Right atrium auricular region (tissue), 2 donors: ENCODE measurements around the gene MT1G. TPM values are rescaled to one million over a fixed set of nuclear protein-coding genes. Genes with fewer than 3 reads are reported as not detected.
"Not testable (repeated sequence)": the region's sequence is repeated elsewhere in the genome, so short reads cannot be mapped to it uniquely, and the experiment has no call there.

Source experiments
- DNase-seq: peaks from one replicate; pipeline ENCODE4 v3.0.0-alpha.2; 2019; ENCODE audit warnings: low spot score
- H3K27ac ChIP-seq, 2 donors: fragments of 200-600 bp; sonication (generic); 1 replicate in 1 of 2; 2 replicates in 1 of 2; pipeline ENCODE4 v1.5.1; 2016 to 2019
- H3K27me3 ChIP-seq, 2 donors: fragments of 200-600 bp; sonication (generic); one replicate each; pipeline versions ENCODE4 v1.5.1 to v1.6.0; 2017 to 2019
- H3K36me3 ChIP-seq: fragments of 200-600 bp; sonication (generic); one replicate; pipeline ENCODE4 v1.5.1; 2016
- H3K4me1 ChIP-seq, 2 donors: fragments of 200-600 bp; sonication (generic); one replicate each; pipeline versions ENCODE4 v1.5.1 to v1.6.0; 2017 to 2019
- H3K4me3 ChIP-seq, 2 donors: fragments of 200-600 bp; sonication (generic); 1 replicate in 1 of 2; 2 replicates in 1 of 2; pipeline ENCODE4 v1.5.1; 2017 to 2019; ENCODE audit warnings: mild to moderate bottlenecking in 1 of 2, moderate library complexity in 1 of 2
- H3K9me3 ChIP-seq, 2 donors: fragments of 200-600 bp; sonication (generic); one replicate each; pipeline ENCODE4 v1.5.1; 2019
- total RNA-seq, 2 donors: library from RNA; depleted of rRNA; stranded (reverse); fragments of >200 nt; gene quantifications; one replicate each; pipeline ENCODE4 v1.1.0, GENCODE V29; 2016
- TF ChIP-seq, protein P1 (sequence below), 2 donors: fragments of 200-600 bp; sonication (generic); IDR thresholded peaks; one replicate each; pipeline ENCODE4 v1.5.1; 2019; ENCODE audit warnings: antibody characterized with exemption in 2 of 2

The MT1G gene
- total RNA-seq, 2 donors from 2014 or later: 7.2 TPM; not detected in 1

DNA sequence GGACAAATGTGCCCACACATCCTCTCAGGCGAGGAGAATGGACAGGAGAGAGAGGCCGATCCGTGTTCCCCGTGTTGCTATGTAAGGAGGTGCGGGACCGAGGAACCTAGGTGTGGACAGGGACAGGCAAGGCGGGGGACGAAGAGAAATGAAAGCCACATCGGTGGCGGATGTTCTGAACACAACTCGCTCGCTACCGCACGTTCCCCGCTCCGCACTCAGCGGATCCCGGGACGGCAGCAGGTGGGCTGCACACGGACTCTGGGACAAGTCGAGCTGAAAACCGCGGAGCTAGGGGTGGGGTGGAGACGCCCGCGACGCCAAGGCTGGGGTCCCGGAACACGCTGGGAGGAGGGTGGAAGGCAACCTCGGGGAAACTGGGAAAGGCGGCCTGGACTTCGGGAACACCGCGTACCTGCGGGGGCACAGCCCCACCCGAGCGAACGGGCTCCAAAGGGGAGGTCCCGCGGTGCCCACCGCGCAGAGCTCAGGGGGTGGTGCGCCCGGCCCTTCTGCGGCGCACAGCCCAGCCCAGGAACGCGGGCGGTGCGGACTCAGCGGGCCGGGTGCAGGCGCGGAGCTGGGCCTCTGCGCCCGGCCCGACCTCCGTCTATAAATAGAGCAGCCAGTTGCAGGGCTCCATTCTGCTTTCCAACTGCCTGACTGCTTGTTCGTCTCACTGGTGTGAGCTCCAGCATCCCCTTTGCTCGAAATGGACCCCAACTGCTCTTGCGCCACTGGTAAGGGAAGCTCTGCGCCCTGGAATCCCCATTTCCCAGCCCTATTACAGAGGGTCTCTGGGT lies 42.5 kb downstream of the MT1G start, which contains the start of gene MT1E:
TSS of gene MT1E (plus strand) at position 642 of the 803 bp plus-strand sequence. CDS start at position 713, 71 bp downstream.
- DNase-seq: peak; percentile 89

DNA sequence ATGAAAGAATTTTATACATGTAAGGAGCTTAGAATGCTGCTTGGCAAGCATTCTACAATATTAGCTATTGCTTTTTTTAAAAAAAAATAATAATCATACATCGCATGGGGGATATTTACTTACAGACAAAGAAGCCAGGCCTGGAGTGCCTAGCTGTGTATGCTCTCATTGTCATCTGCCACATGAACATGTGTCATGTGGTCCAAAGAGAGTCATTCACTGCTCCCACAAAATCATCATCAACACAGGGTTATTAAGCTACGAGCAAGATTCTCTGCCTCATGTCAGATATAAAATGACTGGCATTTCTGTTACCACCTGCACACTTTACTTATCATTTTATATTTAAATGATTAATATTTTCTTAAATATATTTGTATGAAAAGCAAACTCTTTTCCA lies 44.2 kb downstream of the MT1G start:
- H3K4me3 ChIP-seq: no peak overlapping the region
- H3K9me3 ChIP-seq: no peaks in the 10 kb centered on the region
- H3K4me1 ChIP-seq: peaks cover 0 to 37% of the 10 kb centered on the region in 2 donors
- H3K27ac ChIP-seq: no peak overlapping the region
- H3K36me3 ChIP-seq: no peaks in the 10 kb centered on the region
- DNase-seq: no peak
- TF ChIP-seq, protein P1, sequence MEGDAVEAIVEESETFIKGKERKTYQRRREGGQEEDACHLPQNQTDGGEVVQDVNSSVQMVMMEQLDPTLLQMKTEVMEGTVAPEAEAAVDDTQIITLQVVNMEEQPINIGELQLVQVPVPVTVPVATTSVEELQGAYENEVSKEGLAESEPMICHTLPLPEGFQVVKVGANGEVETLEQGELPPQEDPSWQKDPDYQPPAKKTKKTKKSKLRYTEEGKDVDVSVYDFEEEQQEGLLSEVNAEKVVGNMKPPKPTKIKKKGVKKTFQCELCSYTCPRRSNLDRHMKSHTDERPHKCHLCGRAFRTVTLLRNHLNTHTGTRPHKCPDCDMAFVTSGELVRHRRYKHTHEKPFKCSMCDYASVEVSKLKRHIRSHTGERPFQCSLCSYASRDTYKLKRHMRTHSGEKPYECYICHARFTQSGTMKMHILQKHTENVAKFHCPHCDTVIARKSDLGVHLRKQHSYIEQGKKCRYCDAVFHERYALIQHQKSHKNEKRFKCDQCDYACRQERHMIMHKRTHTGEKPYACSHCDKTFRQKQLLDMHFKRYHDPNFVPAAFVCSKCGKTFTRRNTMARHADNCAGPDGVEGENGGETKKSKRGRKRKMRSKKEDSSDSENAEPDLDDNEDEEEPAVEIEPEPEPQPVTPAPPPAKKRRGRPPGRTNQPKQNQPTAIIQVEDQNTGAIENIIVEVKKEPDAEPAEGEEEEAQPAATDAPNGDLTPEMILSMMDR (IDR thresholded peaks at IDR 0.05): no peak
- H3K27me3 ChIP-seq: no peaks in the 10 kb centered on the region

More for the DNA sequence above, 42.5 kb downstream of the MT1G start, which contains the start of gene MT1E:
- Histone ChIP-seq H3K4me3 (peak within 1 kb of the TSS; percentile 47 to 70), H3K27ac (peak within 1 kb of the TSS; percentile 96), H3K36me3 (no peaks in the 10 kb centered on the region), H3K27me3 (no peaks in the 10 kb centered on the region), H3K9me3 (no peaks in the 10 kb centered on the region), H3K4me1 (peaks cover 0 to 34% of the 10 kb centered on the region in 2 donors)
- TF ChIP-seq, protein P1 (IDR thresholded peaks at IDR 0.05): peak in 1 of 2 donors; percentile 20

DNA sequence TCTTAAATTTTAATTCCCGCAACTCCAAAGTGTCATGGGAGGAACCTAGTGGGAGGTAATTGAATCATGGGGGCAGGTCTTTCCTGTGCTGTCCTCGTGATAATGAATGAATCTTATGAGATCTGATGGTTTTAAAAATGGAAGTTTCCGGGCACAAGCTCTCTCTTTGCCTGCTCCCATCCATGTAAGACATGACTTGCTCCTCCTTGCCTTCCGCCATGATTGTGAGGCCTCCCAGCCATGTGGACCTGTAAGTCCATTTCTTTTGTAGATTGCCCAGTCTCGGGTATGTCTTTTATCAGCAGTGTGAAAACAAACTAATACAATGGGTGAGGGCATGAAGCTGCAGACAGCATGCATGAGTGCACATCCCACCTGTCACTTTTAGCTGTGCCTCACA lies 44.7 kb downstream of the MT1G start:
- peak overlapping the region in 1 of 2 donors; percentile 55 for H3K27ac ChIP-seq
- H3K4me3 ChIP-seq, H3K9me3 ChIP-seq, H3K27me3 ChIP-seq, DNase-seq, H3K36me3 ChIP-seq: not testable (repeated sequence)
- peaks cover 0 to 40% of the 10 kb centered on the region in 2 donors for H3K4me1 ChIP-seq

DNA sequence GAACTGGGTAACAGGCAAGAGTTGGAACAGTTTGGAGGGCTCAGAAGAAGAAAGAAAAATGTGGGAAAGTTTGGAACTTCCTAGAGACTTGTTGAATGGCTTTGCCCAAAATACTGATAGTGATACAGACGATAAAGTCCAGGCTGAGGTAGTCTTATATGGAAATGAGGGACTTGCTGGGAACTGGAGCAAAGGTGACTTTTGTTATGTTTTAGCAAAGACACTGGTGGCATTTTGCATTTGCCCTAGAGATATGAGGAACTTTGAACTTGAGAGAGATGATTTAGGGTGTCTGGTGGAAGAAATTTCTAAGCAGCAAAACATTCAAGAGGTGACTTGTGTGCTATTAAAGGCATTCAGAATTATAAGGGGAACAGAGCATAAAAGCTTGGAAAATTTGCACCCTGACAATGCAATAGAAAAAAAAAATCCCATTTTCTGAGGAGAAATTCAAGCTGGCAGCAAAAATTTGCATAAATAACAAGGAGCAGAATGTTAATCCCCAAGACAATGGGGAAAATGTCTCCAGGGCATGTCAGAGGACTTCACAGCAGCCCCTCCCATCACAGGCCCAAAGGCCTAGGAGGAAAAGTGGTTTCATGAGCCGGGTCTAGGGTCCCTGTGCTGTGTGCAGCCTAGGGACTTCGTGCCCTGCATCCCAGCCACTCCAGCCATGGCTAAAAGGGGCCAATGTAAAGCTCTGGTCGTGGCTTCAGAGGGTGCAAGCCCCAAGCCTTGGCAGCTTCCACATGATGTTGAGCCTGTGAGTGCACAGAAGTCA lies 46.0 kb downstream of the MT1G start:
- not testable (repeated sequence) for H3K9me3 ChIP-seq, DNase-seq, H3K36me3 ChIP-seq, H3K4me3 ChIP-seq, H3K27me3 ChIP-seq
- Histone ChIP-seq H3K27ac (peak overlapping the region; percentile 55 to 86), H3K4me1 (peaks cover 0 to 46% of the 10 kb centered on the region in 2 donors)

DNA sequence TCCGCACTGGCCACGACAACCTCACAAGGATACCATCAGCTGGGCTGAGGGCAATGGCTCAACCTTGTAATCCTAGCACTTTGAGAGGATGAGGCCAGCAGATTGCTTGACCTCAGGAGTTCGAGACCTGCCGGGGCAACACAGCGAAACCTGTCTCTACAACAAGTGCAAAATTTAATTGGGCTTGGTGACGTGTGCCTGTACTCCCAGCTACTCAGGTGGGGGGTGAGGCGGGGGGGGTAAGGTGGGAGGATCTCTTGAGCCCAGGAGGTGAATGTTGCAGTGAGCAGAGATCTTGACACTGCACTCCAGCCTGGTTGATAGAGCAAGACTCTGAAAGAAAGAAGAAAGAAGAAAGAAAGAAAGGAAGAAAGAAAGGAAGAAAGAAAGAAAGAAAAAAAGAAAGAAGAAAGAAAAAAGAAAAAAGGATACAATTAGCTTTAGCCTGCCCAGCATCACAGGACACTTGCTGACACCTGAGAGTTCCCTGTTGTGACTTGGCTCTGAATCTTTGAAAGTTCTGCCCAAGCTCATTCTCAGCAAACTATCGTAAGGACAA lies 47.4 kb downstream of the MT1G start:
- H3K4me3 ChIP-seq: no peak overlapping the region

DNA sequence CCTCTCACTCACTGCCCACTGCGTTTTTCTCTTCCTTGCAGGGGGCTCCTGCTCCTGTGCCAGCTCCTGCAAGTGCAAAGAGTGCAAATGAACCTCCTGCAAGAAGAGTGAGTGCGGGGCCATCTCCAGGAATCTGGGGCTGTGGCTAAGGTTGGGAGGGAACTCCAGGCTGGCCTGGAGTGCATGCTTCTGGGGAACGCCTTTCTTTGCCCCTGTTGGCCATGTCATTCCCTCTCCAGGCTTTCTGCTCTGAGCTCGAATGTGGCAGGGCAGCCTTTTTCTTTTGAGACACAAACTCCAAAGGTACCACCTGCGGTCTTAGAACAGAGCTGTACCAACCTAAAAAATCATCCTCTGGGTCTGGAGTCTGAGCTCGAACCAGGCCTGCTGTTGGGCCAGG lies 49.7 kb downstream of the MT1G start:
- DNase-seq: no peak
- H3K27ac ChIP-seq: peak overlapping the region; percentile 80 to 86
- no peaks in the 10 kb centered on the region for H3K9me3 ChIP-seq

More for the DNA sequence above, 47.4 kb downstream of the MT1G start:
- Histone ChIP-seq H3K36me3 (no peaks in the 10 kb centered on the region), H3K27ac (peak overlapping the region; percentile 4 to 86), H3K4me1 (peaks cover 0 to 40% of the 10 kb centered on the region in 2 donors), H3K27me3 (no peaks in the 10 kb centered on the region), H3K9me3 (no peaks in the 10 kb centered on the region)
- DNase-seq: no peak
- TF ChIP-seq, protein P1 (IDR thresholded peaks at IDR 0.05): no peak

More for the DNA sequence above, 49.7 kb downstream of the MT1G start:
- Histone ChIP-seq H3K4me1 (peaks cover 0 to 35% of the 10 kb centered on the region in 2 donors), H3K4me3 (peak overlapping the region; percentile 25 to 52), H3K27me3 (no peaks in the 10 kb centered on the region), H3K36me3 (no peaks in the 10 kb centered on the region)
- TF ChIP-seq, protein P1 (IDR thresholded peaks at IDR 0.05): no peak
